PC-9 (cell line): Measurements from ENCODE around the gene UBXN10. TPM values are rescaled to one million over a fixed set of nuclear protein-coding genes. Genes with fewer than 3 reads are reported as not detected.
"Not testable (repeated sequence)": the region's sequence is repeated elsewhere in the genome, so short reads cannot be mapped to it uniquely, and the experiment has no call there.

Source experiments
- BruUV-seq: library from RNA; stranded (reverse); fragments of 400-500 nt; replicated peaks from 2 replicates; lab custom pipeline; 2021; lab: Mats Ljungman, UMichigan
- CTCF ChIA-PET: fragments of 300-600 bp; sonication (Branson Sonifier 250); formaldehyde crosslinking; loops from one replicate; lab custom pipeline; 2022; ENCODE audit warnings: antibody characterized with exemption; lab: Charles Lee
- POLR2A ChIA-PET: fragments of 300-600 bp; sonication (Branson Sonifier 250); formaldehyde crosslinking; loops from one replicate; lab custom pipeline; 2022; ENCODE audit warnings: antibody characterized with exemption; ENCODE audit not compliant: unreplicated experiment; lab: Charles Lee
- DNase-seq, 2 experiments: peaks; one replicate each; pipeline versions ENCODE4 v3.0.0 to v3.0.0-alpha.2; 2015 to 2022; ENCODE audit warnings: mixed read lengths in 1 of 2
- H2AFZ ChIP-seq: fragments of 200-600 bp; sonication (generic); 2 replicates; pipeline ENCODE4 v1.8.1; 2017; ENCODE audit warnings: antibody characterized with exemption
- H3F3A ChIP-seq: fragments of 200-600 bp; sonication (generic); 2 replicates; pipeline ENCODE4 v1.8.1; 2017; ENCODE audit warnings: antibody characterized with exemption, mild to moderate bottlenecking, low read depth; ENCODE audit not compliant: insufficient read depth
- H3K27ac ChIP-seq: fragments of 200-600 bp; sonication (generic); 2 replicates; pipeline ENCODE4 v1.6.1; 2016; ENCODE audit warnings: mixed run types
- H3K27me3 ChIP-seq: fragments of 200-600 bp; sonication (generic); 2 replicates; pipeline ENCODE4 v1.6.1; 2016; ENCODE audit warnings: low read depth, mixed run types; ENCODE audit not compliant: insufficient read depth
- H3K36me3 ChIP-seq: fragments of 200-600 bp; sonication (generic); 2 replicates; pipeline ENCODE4 v1.6.1; 2016; ENCODE audit warnings: low read depth, mixed run types
- H3K4me1 ChIP-seq: fragments of 200-600 bp; sonication (generic); replicated peaks from 2 replicates; pipeline ENCODE4 v1.6.1; 2016; ENCODE audit warnings: mixed run types; ENCODE audit not compliant: insufficient read depth
- H3K4me2 ChIP-seq: fragments of 200-600 bp; sonication (generic); 2 replicates; pipeline ENCODE4 v1.6.1; 2017; ENCODE audit warnings: mixed run types
- H3K4me3 ChIP-seq: fragments of 200-600 bp; sonication (generic); 2 replicates; pipeline ENCODE4 v1.6.1; 2016; ENCODE audit warnings: mixed run types
- H3K79me2 ChIP-seq: fragments of 200-600 bp; sonication (generic); 2 replicates; pipeline ENCODE4 v1.6.1; 2017; ENCODE audit warnings: low read depth, mixed run types
- H3K9me2 ChIP-seq: fragments of 200-600 bp; sonication (generic); 2 replicates; pipeline ENCODE4 v1.8.1; 2017; ENCODE audit warnings: mild to moderate bottlenecking; ENCODE audit not compliant: insufficient read depth
- H3K9me3 ChIP-seq: fragments of 200-600 bp; sonication (generic); 2 replicates; pipeline ENCODE4 v1.8.1; 2016; ENCODE audit warnings: low read depth; ENCODE audit not compliant: insufficient read depth
- H4K20me1 ChIP-seq: fragments of 200-600 bp; sonication (generic); 2 replicates; pipeline ENCODE4 v1.8.1; 2017; ENCODE audit not compliant: insufficient read depth
- EZH2 ChIP-seq: fragments of 200-600 bp; sonication (generic); IDR thresholded peaks from 2 replicates; pipeline ENCODE4 v1.8.0; 2017; ENCODE audit warnings: antibody characterized with exemption, low read depth
- intact Hi-C: fragments of 100-400 bp; cut with micrococcal nuclease; formaldehyde crosslinking; loops from one replicate; pipeline ENCODE4 v1.10.0; 2022; ENCODE audit not compliant: unreplicated experiment
- total RNA-seq: library from RNA; stranded (reverse); gene quantifications from 2 replicates; pipeline ENCODE4 v1.2.3, GENCODE V29; 2021
- TF ChIP-seq, protein P1 (sequence below): fragments of 200-600 bp; sonication (generic); conservative IDR thresholded peaks from 2 replicates; pipeline ENCODE4 v1.6.1; 2017; ENCODE audit warnings: mixed run types, antibody characterized with exemption, mild to moderate bottlenecking, moderate library complexity

UBXN10 gene
- total RNA-seq, 1 experiment from 2014 or later, result 11.9 TPM

GRCh38 chr1:20216574-20216973, 30.7 kb downstream of the UBXN10 start:
- Histone ChIP-seq H3K79me2 (no peaks in the 10 kb centered on the region), H3K4me1 (peaks cover 27% of the 10 kb centered on the region), H3K4me3 (no peak overlapping the region), H3F3A (peaks cover 22% of the 10 kb centered on the region), H3K4me2 (no peak overlapping the region), H3K9me2 (no peaks in the 10 kb centered on the region), H3K27ac (no peak overlapping the region), H4K20me1 (no peaks in the 10 kb centered on the region), H3K9me3 (peaks cover 5% of the 10 kb centered on the region), H2AFZ (no peak overlapping the region), H3K36me3 (no peaks in the 10 kb centered on the region), H3K27me3 (no peaks in the 10 kb centered on the region)
- no TSS peak for BruUV-seq
- DNase-seq, result no peak
- CTCF ChIA-PET, result interaction anchor here (0.6 kb wide), 1 partner anchor 397 kb away, joined by 5 read pairs; no protein-coding TSS in a partner anchor
- TF ChIP-seq, protein P1, sequence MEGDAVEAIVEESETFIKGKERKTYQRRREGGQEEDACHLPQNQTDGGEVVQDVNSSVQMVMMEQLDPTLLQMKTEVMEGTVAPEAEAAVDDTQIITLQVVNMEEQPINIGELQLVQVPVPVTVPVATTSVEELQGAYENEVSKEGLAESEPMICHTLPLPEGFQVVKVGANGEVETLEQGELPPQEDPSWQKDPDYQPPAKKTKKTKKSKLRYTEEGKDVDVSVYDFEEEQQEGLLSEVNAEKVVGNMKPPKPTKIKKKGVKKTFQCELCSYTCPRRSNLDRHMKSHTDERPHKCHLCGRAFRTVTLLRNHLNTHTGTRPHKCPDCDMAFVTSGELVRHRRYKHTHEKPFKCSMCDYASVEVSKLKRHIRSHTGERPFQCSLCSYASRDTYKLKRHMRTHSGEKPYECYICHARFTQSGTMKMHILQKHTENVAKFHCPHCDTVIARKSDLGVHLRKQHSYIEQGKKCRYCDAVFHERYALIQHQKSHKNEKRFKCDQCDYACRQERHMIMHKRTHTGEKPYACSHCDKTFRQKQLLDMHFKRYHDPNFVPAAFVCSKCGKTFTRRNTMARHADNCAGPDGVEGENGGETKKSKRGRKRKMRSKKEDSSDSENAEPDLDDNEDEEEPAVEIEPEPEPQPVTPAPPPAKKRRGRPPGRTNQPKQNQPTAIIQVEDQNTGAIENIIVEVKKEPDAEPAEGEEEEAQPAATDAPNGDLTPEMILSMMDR, result peak; percentile 52
- no peak for TF ChIP-seq EZH2
- POLR2A ChIA-PET, result no interaction called here
- intact Hi-C loops, result no loop called here

DNA sequence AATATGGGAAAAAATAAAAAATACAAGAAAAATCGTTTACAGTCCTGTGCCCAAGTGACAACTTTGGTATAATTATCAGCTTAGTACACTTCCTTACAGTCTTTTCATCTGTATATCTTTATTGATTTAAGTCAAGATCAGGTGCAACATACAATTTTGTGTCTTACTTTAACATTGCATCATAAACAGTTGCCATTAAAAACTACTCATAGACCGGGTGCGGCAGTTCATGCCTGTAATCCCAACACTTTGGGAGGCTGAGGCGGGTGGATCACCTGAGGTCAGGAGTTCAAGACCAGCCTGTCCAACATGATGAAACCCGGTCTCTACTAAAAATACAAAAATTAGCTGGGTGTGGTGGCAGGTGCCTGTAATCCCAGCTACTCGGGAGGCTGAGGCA, 33.2 kb downstream of the UBXN10 start:
- BruUV-seq, H3K36me3 ChIP-seq, DNase-seq, H3K79me2 ChIP-seq, H4K20me1 ChIP-seq, H3K9me2 ChIP-seq, H3K9me3 ChIP-seq, H3K4me2 ChIP-seq, H2AFZ ChIP-seq, POLR2A ChIA-PET, H3K27ac ChIP-seq, H3K4me1 ChIP-seq, intact Hi-C loops, H3F3A ChIP-seq, H3K27me3 ChIP-seq, H3K4me3 ChIP-seq: not testable (repeated sequence)
- CTCF ChIA-PET, result interaction anchor here (0.5 kb wide), 1 partner anchor 12 kb away, joined by 3 read pairs; no protein-coding TSS in a partner anchor

GRCh38 chr1:20220036-20220435, 34.1 kb downstream of the UBXN10 start:
- Histone ChIP-seq H3F3A (no peaks in the 10 kb centered on the region), H3K4me1 (no peaks in the 10 kb centered on the region), H3K36me3 (no peaks in the 10 kb centered on the region), H3K27me3 (no peaks in the 10 kb centered on the region), H3K27ac (no peak overlapping the region), H3K4me3 (no peak overlapping the region), H3K9me2 (no peaks in the 10 kb centered on the region), H3K4me2 (no peak overlapping the region), H4K20me1 (no peaks in the 10 kb centered on the region), H2AFZ (no peak overlapping the region), H3K79me2 (no peaks in the 10 kb centered on the region), H3K9me3 (peaks cover 5% of the 10 kb centered on the region)
- CTCF ChIA-PET, result no interaction called here
- intact Hi-C loops, result no loop called here
- no peak for DNase-seq
- no peak for TF ChIP-seq EZH2
- TF ChIP-seq, protein P1, result no peak
- POLR2A ChIA-PET, result no interaction called here
- no TSS peak for BruUV-seq

GRCh38 chr1:20223106-20223505, 37.2 kb downstream of the UBXN10 start:
- H3K4me1 ChIP-seq, result no peaks in the 10 kb centered on the region
- TF ChIP-seq, protein P1, result no peak
- no peak for TF ChIP-seq EZH2
- ChIA-PET CTCF (no interaction called here), POLR2A (no interaction called here)
- no peaks in the 10 kb centered on the region for H3K27me3 ChIP-seq
- no peak overlapping the region for H3K4me2 ChIP-seq
- DNase-seq, result no peak
- H3F3A ChIP-seq, result no peaks in the 10 kb centered on the region
- H3K79me2 ChIP-seq, result no peaks in the 10 kb centered on the region
- no peaks in the 10 kb centered on the region; the same call in 1 of the 2 replicates for H3K9me3 ChIP-seq
- no peaks in the 10 kb centered on the region for H4K20me1 ChIP-seq
- H3K4me3 ChIP-seq, result no peak overlapping the region
- H2AFZ ChIP-seq, result no peak overlapping the region
- H3K36me3 ChIP-seq, result no peaks in the 10 kb centered on the region
- intact Hi-C loops, result no loop called here
- H3K9me2 ChIP-seq, result no peaks in the 10 kb centered on the region
- BruUV-seq, result no TSS peak
- no peak overlapping the region for H3K27ac ChIP-seq
